HG03442 (cell line): ENCODE results near the gene SERINC2.
"Not testable (repeated sequence)": the region's sequence is repeated elsewhere in the genome, so short reads cannot be mapped to it uniquely, and the experiment has no call there.

Source experiments
- ATAC-seq: cut with Tn5 transposase; IDR thresholded peaks from one replicate; pipeline ENCODE4 v1.9.1; 2021; ENCODE audit warnings: mild to moderate bottlenecking, moderate library complexity; ENCODE audit not compliant: unreplicated experiment

Gene SERINC2

DNA sequence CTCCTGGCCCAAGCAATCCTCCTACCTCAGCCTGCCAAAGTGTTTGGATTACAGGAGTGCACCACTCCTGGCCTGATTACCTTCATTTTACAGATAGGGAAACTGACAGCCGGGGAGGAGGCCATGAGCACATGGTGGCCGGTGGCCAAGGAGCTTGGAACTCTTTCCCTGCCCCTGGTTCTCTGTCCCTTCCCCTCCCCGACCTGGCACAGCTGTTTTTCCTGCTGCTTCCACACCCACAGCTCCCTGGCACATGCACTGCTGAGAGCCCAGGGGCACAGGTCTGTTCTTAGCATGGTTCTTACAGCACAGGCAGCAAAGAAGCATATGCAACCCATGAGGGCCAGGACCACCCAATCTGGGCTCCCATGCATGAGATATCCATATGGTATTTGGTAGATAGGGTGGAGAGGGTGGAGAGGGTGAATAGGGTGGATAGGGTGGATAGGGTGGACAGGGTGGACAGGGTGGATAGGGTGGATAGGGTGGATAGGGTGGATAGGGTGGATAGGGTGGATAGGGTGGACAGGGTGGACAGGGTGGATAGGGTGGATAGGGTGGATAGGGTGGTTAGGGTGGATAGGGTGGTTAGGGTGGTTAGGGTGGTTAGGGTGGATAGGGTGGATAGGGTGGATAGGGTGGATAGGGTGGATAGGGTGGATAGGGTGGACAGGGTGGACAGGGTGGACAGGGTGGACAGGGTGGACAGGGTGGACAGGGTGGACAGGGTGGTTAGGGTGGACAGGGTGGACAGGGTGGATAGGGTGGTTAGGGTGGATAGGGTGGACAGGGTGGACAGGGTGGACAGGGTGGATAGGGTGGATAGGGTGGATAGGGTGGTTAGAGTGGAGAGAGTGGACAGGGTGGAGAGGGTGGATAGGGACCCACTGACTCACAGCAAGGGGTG, 18.6 kb downstream of the SERINC2 start:
- not testable (repeated sequence) for ATAC-seq

DNA sequence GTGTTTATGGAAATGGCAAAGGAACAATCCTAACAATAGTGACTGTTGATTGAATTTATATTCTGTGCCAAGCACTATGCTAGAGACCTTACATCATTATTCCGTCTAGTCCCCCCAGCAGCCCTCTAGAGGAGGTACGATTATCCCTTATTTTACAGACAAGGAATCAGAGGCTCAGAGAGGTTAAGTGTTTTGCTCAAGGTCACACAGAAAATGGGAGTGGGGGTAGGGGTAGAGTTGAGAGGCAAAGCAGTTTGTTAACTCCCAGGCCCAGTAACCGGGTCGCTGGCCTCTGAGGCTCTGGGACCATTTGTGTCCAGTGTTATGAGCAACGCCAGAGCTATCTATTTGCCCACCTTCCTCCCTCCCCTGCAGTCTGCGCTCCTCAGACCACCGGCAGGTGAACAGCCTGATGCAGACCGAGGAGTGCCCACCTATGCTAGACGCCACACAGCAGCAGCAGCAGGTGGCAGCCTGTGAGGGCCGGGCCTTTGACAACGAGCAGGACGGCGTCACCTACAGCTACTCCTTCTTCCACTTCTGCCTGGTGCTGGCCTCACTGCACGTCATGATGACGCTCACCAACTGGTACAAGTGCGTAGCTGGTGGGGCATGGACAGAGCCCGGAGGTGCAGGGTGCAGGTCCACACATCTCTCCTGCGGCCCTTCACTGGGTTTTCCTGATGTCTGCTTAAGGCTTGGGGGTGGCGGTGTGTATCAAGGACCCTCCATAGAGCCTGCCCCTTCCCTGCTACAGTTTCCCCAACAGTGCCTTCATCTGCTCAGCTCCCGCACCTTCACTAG, 19.8 kb downstream of the SERINC2 start:
- ATAC-seq = no peak

DNA sequence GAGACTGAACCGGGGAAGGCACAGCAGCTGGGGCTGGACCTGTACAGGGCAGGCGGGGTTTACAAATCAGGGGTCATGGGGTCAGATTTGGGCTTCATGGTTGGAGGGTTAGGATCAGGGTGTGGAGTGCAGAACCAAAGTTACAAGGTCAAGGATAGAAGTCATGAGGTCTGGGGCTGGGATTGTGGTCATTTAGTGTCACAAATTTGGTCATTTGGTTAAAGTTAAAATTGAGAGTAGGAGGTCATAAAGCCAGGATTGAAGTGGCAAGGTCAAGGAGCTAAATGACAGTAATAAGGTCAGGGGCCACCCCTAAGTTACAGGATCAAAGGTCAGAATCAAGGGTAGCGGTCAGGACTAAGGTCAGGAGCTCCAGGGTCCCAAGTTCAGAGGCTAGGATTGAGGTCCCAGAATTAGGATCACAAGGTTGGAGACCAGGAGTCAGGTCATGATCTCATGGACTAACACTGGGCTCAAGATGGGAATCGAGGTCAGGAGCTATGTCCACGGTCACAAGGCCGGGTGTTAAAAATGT, 20.4 kb downstream of the SERINC2 start:
- no peak for ATAC-seq

DNA sequence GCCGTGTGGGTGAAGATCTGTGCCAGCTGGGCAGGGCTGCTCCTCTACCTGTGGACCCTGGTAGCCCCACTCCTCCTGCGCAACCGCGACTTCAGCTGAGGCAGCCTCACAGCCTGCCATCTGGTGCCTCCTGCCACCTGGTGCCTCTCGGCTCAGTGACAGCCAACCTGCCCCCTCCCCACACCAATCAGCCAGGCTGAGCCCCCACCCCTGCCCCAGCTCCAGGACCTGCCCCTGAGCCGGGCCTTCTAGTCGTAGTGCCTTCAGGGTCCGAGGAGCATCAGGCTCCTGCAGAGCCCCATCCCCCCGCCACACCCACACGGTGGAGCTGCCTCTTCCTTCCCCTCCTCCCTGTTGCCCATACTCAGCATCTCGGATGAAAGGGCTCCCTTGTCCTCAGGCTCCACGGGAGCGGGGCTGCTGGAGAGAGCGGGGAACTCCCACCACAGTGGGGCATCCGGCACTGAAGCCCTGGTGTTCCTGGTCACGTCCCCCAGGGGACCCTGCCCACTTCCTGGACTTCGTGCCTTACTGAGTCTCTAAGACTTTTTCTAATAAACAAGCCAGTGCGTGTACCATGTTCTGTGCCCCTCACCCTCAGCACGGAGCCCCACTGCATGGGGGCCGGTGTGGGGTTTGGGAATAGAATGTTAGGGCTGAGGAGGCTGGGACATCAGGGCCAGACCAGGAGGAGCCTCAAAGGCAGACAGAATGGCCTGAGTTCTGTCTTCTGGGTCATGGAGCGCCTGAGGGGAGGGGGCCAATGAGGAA, 21.3 kb downstream of the SERINC2 start:
- ATAC-seq = no peak

DNA sequence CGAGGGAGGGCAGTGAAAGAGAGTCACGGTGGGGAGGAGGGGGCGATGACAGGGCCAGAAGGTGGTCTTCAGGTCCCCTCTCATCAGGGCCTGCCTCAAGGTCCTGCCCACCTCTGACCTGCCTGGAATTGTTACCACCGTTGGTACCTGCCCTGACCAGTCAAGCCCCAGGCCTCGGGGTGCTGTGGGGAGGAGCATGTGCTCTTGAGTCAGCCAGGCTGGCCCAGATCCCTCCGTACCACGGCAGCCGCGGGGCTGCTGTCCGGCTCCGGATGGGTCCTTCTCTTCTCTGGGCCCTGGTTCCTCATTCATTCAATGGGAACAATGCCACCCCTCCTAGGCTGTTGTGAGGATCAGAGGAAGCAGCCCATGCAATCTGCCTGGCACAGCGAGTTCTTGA, 22.0 kb downstream of the SERINC2 start:
- ATAC-seq = no peak

DNA sequence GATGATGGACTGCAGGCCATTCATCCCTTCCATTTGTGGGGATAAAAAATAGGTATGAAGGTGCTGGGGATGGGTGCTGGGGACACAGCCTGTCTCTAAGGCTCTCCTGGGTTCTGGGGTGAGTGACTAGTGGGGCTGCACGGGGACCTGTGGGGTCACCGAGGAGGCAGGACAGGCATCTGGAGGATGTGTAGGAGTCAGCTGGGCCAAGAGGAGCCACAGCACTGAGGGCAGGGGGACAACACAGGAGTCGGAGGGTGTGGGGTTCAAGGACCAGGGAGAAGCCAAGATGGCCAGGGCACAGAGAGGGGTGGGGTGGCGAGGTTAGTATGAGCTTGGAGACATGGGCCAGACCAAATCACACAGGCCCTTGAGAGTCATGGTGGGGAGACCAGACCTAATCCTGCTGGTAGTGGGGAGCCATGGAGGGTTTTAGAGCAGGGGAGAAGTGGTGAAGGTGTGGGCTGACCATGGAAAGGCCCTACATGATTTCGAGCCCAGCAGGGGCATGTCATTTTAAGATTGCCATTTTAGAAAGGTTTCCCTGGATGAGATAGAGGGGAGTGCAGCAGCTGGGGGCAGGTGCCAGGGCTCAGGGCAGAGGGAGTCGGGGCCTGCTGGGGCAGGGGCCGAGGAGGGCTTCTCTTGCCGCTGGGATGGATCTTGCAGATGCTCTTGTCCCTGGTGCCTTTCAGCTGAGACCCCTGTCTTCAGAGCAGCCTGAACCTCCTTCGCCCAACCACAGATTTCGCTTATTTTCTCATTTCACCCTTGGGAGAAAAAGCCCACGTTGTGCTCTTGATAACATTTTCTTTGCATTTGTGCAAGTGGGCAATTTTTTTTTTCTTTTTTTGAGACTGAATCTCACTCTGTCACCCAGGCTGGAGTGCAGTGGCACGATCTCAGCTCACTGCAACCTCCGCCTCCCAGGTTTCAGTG, 22.7 kb downstream of the SERINC2 start:
- ATAC-seq = no peak

DNA sequence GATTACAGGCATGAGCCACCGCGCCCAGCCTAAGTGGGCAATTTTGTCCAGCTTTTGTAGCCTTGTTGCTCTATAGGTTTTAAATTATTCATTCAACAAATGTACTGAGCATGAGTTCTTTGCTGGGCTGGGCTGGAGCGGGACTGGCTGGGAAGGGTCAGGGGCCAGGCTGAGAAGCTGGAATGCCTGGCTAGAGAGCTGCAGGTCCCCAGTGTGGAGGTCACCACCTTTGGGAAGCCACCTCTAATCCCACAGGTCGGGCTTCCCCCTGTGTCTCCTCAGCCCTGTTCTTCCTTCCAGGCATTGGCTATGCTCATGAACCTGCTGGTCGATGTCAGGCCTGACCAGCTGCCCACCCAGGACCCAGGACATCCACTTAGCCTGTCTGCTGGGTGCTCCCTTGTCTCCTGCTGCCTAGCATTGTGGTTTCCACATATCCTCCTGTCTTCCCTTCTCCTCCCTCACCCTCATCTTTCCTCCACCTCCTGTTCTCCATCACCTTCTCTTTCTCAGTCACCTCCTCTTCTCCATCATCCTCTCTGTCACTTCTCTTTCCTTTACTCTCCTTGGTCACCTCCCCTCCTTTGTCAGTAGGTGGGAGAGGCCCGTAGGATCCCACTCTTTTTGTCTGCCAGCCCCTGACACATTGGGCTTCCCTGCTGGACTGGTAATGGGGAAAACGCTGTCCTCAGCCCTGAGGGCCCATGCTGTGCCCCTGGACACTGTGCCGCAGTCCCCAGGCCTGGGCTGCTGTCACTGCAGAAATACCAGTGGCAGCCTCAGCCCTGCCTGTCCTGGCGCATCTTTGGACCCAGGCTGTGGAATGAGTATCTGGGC, 23.8 kb downstream of the SERINC2 start:
- no peak for ATAC-seq

DNA sequence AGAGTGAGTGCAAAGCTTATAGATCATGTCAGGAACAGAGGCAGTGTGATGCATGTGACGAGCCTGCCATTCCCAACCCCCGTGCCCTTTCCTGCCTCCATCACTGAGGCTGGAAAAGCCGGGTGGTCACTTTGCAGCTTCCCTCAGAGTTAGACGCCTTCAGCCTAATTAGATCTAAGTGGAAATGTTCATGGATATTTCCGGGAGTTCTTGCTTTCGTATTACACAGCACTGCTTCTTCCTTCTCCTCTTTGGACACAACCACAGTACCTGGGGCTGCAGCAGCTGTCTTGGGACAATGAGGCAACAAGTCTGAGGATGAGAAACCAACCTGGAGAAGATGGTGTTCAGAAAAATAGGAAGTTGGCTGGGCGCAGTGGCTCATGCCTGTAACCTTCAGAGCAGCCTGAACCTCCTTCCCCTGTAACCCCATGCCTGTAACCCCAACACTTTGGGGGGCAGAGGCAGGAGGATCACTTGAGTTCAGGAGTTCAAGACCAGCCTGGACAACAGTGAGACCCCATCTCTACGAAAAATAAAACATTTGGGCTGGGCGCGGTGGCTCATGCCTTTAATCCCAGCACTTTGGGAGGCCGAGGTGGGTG, 24.5 kb downstream of the SERINC2 start:
- ATAC-seq = no peak

DNA sequence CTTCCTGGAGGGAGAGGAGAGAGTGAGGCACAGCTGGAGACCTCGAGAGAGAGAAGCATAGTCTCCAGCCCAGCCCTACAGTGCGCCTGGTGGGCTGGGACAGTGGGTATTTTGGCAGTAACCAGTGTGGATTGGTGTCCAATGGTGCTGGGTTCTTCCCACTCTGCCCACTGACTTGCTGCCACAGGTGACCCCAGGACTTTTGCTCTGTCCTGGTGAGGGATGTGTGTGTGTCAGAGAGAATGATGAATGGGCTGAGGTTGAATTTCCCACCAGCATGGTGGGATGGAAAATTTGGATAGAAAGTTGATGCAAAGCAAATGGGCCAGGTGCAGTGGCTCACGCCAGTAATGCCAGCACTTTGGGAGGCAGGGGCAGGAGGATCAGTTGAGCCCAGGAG, 26.3 kb downstream of the SERINC2 start:
- no peak for ATAC-seq

DNA sequence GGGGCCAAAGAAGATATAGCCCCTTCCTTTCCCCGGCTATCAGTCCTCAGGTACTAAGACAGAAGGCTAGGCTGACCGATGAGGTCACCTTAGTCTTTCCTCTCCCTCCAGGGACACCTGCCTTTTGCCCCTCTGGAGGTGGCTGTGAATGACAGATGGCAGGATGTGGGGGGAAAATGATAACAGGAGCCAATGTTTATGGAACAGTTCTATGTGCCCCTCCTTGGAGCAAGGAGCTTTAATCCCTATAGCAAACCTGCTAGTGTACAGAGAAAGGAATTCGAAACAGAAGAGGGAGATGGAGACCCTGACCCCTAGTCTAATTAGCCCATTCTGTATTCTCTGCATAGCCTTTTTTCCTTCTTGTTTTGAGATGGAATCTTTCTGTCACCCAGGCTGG, 28.1 kb downstream of the SERINC2 start:
- no peak for ATAC-seq

DNA sequence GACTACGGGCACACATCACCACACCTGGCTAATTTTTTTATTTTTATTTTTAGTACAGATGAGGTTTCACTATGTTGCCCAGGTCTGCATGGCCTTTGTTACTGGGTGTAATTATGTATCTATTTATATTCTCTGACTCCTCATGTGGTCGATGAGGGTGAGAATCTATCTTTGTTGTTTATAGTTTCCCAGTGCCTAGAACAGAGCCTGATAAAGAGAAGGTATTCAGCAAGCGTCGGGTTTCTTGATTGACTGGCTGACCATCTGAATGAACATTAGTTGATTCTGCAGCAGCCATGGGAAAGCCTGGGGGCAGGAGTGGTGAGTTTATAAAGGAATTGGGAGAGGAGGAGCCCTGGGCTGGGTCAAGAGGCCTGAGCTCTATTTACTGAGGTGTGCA, 28.5 kb downstream of the SERINC2 start:
- ATAC-seq = no peak

DNA sequence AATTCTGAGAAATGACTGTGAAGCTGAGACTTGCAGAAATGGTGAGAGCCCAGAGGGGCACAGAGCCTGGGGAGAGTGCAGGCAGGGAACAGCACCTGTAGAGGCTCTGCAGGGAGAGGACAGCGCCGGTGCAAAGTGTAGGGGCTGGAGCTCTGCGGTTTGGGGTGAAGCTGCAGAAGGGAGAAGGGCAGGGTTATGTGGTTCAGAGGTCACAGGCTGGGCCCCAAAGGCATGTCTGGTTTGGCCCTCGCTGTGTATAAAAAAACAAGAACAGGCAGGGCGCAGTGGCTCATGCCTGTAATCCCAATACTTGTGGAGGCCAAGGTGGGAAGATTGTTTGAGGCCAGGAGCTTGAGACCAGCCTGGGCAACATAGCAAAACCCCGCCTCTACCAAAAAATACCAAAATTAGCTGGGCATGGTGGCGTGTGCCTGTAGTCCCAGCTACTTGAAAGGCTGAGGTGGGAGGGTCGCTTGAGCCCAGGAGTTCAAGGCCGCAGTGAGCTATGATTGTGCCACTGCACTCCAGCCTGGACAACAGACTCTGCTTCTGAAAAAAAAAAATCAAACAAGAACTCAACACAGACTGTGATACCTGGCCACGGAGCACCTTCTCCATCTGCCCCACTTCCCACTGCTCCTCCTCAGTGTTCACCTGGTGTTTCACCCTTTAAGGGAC, 29.1 kb downstream of the SERINC2 start:
- ATAC-seq = no peak

DNA sequence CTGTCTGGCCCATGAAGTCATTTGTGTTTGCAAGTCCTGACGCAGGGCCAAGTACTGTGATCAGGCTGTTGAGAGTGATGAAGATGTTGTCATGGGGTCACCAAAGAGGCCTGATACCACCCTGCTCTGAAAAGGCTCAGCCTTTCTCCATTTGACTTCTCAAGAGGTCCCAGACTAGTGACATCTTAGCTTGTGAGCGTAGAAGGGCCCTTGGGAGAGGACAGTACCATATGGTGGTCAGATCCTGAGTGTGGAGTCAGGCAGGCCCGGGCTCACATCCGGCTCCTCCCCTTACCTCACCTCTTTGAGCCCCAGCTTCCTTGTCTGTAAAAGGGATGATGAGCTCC, 29.6 kb downstream of the SERINC2 start:
- no peak for ATAC-seq

DNA sequence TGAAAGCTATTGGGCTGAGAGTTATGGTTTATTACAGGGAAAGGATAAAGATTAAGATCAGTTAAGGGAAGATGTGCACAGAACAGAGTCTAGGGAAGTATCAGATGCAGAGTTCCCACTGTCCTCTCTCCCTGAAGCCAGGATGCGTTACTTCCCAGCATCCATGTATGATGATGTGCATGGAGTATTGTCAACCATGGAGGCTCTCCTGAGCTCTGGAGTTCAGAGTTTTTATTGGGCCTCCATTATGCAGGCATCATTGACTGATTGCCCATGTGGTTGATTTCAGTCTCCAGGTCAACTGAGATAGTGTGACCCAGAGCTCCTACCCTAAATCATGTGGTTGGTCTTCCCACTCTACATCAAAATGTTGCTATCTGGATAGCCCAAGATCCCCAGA, 30.7 kb downstream of the SERINC2 start:
- no peak for ATAC-seq

DNA sequence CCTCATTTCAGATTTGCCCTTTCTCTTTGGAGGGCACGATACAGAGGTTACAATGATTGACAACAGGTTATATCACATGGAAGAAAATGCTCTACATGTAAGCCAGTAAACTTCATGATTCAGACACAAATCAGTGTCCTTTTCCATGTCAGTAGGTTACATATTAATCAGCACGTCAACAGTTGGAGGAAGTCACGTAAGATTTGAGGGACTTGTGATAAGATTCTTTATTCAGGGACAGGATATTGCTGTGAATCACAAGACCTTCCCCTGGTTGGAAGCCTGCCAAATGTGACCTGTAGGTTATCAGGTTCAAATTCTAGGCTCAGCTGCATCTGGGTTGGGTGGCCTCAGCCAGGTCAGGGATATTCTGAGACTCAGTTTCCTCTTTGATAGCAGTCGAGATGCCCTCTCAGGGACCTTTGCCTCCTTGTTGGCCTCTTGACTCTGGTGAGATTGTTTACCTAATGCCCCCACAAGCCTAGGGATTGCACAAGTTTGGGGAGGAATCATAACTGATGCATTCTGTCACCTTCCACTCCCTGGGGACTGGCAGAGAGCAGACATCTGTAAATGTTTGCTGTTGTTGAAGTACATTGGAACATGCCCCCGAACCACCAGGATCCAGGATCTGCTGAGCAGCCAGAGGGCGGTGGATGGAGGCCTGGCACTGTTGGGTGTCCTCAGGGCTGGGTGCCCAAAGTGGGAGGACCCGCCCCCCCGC, 31.9 kb downstream of the SERINC2 start:
- no peak for ATAC-seq

DNA sequence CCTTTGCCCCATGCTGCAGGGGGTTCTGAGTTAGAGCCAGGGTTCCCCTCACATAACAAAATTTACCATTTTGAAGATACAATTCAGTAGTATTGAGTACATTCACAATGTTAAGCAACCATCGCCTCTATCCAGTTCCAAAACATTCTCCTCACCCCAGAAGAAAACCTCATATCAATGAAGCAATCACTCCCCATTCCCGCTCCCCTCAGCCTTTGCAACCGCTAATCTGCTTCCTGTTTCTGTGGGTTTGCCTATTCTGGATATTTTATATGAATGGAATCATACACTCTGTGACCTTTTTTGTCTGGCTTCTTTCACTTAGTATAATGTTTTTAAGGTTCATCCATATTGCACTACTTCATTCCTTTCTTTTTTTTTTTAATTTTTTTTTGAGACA, 32.9 kb downstream of the SERINC2 start:
- no peak for ATAC-seq

DNA sequence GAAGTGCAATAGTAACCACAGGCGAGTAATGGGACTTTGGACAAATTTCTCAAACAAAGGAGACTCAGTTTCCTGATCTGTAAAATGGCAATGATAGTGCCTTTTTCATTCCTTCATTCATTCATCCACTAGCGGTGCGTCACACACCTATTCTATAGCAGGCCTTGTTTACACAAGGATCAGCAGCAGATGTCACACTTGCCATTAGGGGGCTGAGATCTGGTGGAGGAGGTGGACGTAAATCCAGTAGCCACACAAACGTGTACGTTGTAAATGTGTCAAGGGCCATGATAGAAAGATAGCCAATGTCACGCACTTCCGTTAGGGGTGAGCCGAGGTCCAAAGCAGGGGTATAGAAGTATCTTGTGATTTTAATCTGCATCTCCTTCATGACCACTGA, 34.2 kb downstream of the SERINC2 start:
- ATAC-seq = no peak
